H9 (cell line): ENCODE results near the gene WDR38. TPM values are rescaled to one million over a fixed set of nuclear protein-coding genes. Genes with fewer than 3 reads are reported as not detected.

ENCODE experiments used
- DNase-seq: peaks from one replicate; pipeline ENCODE4 v3.0.0-alpha.2; 2017
- H2AFZ ChIP-seq: one replicate; pipeline ENCODE4 v1.6.1; 2013; ENCODE audit warnings: mild to moderate bottlenecking, low read length, control low read depth, moderate library complexity
- H2AK5ac ChIP-seq: 2 replicates; pipeline ENCODE4 v1.6.1; 2013; ENCODE audit warnings: low read length, control low read depth, mixed read lengths; ENCODE audit not compliant: insufficient read length
- H2BK120ac ChIP-seq: one replicate; pipeline ENCODE4 v1.6.1; 2013; ENCODE audit warnings: low read depth, mild to moderate bottlenecking, low read length, control low read depth, inconsistent platforms; ENCODE audit not compliant: poor library complexity, severe bottlenecking
- H2BK12ac ChIP-seq: 2 replicates; pipeline ENCODE4 v1.6.1; 2013; ENCODE audit warnings: low read length, control low read depth, mixed read lengths, low read depth; ENCODE audit not compliant: insufficient read length
- H2BK15ac ChIP-seq: 2 replicates; pipeline ENCODE4 v1.6.1; 2013; ENCODE audit warnings: low read depth, low read length, control low read depth
- H2BK20ac ChIP-seq: one replicate; pipeline ENCODE4 v1.6.1; 2013; ENCODE audit warnings: low read depth, mild to moderate bottlenecking, low read length, control low read depth, inconsistent platforms; ENCODE audit not compliant: poor library complexity, severe bottlenecking
- H2BK5ac ChIP-seq: 2 replicates; pipeline ENCODE4 v1.6.1; 2013; ENCODE audit warnings: low read length, control low read depth, mixed read lengths; ENCODE audit not compliant: insufficient read length
- H3K14ac ChIP-seq: 2 replicates; pipeline ENCODE4 v1.6.1; 2013; ENCODE audit warnings: low read length, control low read depth; ENCODE audit not compliant: insufficient read depth
- H3K18ac ChIP-seq: 2 replicates; pipeline ENCODE4 v1.6.1; 2013; ENCODE audit warnings: low read depth, mild to moderate bottlenecking, mixed read lengths, low read length, control low read depth; ENCODE audit not compliant: insufficient read length
- H3K23ac ChIP-seq: 2 replicates; pipeline ENCODE4 v1.6.1; 2013; ENCODE audit warnings: low read length, control low read depth, mixed read lengths, low read depth; ENCODE audit not compliant: insufficient read length
- H3K23me2 ChIP-seq: 2 replicates; pipeline ENCODE4 v1.6.1; 2013; ENCODE audit warnings: low read depth, mild to moderate bottlenecking, mixed read lengths, low read length, control low read depth; ENCODE audit not compliant: insufficient read length, poor library complexity, severe bottlenecking
- H3K27ac ChIP-seq: 2 replicates; pipeline ENCODE4 v1.5.1; 2013; ENCODE audit warnings: low read length, control low read depth, mixed read lengths, low read depth; ENCODE audit not compliant: insufficient read length
- H3K27me3 ChIP-seq: 2 replicates; pipeline ENCODE4 v1.6.1; 2013; ENCODE audit warnings: low read length, control low read depth, inconsistent platforms; ENCODE audit not compliant: insufficient read depth
- H3K4ac ChIP-seq: 2 replicates; pipeline ENCODE4 v1.6.1; 2013; ENCODE audit warnings: low read depth, mild to moderate bottlenecking, control low read depth, inconsistent platforms, low read length, moderate library complexity
- H3K4me1 ChIP-seq: 2 replicates; pipeline ENCODE4 v1.6.1; 2013; ENCODE audit warnings: low read length, control low read depth, inconsistent platforms; ENCODE audit not compliant: insufficient read depth
- H3K4me2 ChIP-seq: 2 replicates; pipeline ENCODE4 v1.6.1; 2013; ENCODE audit warnings: low read length, control low read depth, mixed read lengths; ENCODE audit not compliant: insufficient read length, insufficient read depth
- H3K56ac ChIP-seq: 2 replicates; pipeline ENCODE4 v1.6.1; 2013; ENCODE audit warnings: low read depth, mild to moderate bottlenecking, mixed read lengths, low read length, control low read depth; ENCODE audit not compliant: insufficient read length
- H3K79me1 ChIP-seq: 2 replicates; pipeline ENCODE4 v1.6.1; 2013; ENCODE audit warnings: low read depth, mild to moderate bottlenecking, moderate library complexity, low read length, control low read depth, inconsistent platforms; ENCODE audit not compliant: insufficient read depth, poor library complexity, severe bottlenecking
- H3K79me2 ChIP-seq: 2 replicates; pipeline ENCODE4 v1.6.1; 2013; ENCODE audit warnings: low read length, control low read depth, inconsistent platforms; ENCODE audit not compliant: insufficient read depth
- H3K9ac ChIP-seq: 2 replicates; pipeline ENCODE4 v1.6.1; 2013; ENCODE audit warnings: low read length, control low read depth, mixed read lengths; ENCODE audit not compliant: insufficient read length; ENCODE audit errors: extremely low read depth
- H3K9me3 ChIP-seq: one replicate; pipeline ENCODE4 v1.6.1; 2013; ENCODE audit warnings: low read depth, low read length, inconsistent platforms; ENCODE audit not compliant: control insufficient read depth
- H3T11ph ChIP-seq: one replicate; pipeline ENCODE4 v1.6.1; 2013; ENCODE audit warnings: mild to moderate bottlenecking, low read length, control low read depth, inconsistent platforms
- H4K20me1 ChIP-seq: one replicate; pipeline ENCODE4 v1.6.1; 2013; ENCODE audit not compliant: control insufficient read depth, insufficient read length, insufficient read depth
- H4K5ac ChIP-seq: 2 replicates; pipeline ENCODE4 v1.6.1; 2013; ENCODE audit warnings: low read depth, mild to moderate bottlenecking, mixed read lengths, low read length, control low read depth; ENCODE audit not compliant: insufficient read length
- H4K8ac ChIP-seq: replicated peaks from 2 replicates; pipeline ENCODE4 v1.6.1; 2013; ENCODE audit warnings: low read length, control low read depth, mixed read lengths, low read depth; ENCODE audit not compliant: insufficient read length
- H4K91ac ChIP-seq: 2 replicates; pipeline ENCODE4 v1.6.1; 2013; ENCODE audit warnings: low read depth, mild to moderate bottlenecking, moderate library complexity, mixed read lengths, low read length, control low read depth; ENCODE audit not compliant: insufficient read length
- H3K27ac Mint-ChIP-seq, 3 experiments: 2 replicates in 2 of 3; 3 replicates in 1 of 3; pipeline ENCODE4 v1.8.0; 2020 to 2021; ENCODE audit warnings: mixed read lengths in 3 of 3, mild to moderate bottlenecking in 1 of 3, moderate library complexity in 1 of 3
- H3K27me3 Mint-ChIP-seq: 2 replicates; pipeline ENCODE4 v1.8.0; 2021; ENCODE audit warnings: low read depth, mild to moderate bottlenecking, moderate library complexity, mixed read lengths
- H3K36me3 Mint-ChIP-seq, 3 experiments: 2 replicates in 2 of 3; 3 replicates in 1 of 3; pipeline ENCODE4 v1.8.0; 2020 to 2021; ENCODE audit warnings: low read depth in 3 of 3, mixed read lengths in 3 of 3; ENCODE audit not compliant: insufficient read depth in 1 of 3
- H3K4me1 Mint-ChIP-seq, 2 experiments: 2 replicates each; pipeline ENCODE4 v1.8.0; 2020; ENCODE audit warnings: mixed read lengths in 2 of 2
- H3K4me3 Mint-ChIP-seq, 2 experiments: 2 replicates in 1 of 2; 3 replicates in 1 of 2; pipeline ENCODE4 v1.8.0; 2020 to 2021; ENCODE audit warnings: mild to moderate bottlenecking in 2 of 2, mixed read lengths in 2 of 2, moderate library complexity in 1 of 2
- H3K9me3 Mint-ChIP-seq, 2 experiments: 2 replicates in 1 of 2; 3 replicates in 1 of 2; pipeline ENCODE4 v1.8.0; 2020; ENCODE audit warnings: mild to moderate bottlenecking in 2 of 2, mixed read lengths in 2 of 2, moderate library complexity in 1 of 2
- WGBS: extraction: QIAGEN DNeasy Blood & Tissue Kit; methylation state at CpG from one replicate; pipeline ENCODE4 v1.1.7; 2013; ENCODE audit warnings: missing lambda C conversion rate, low lambda C conversion rate, mixed read lengths; ENCODE audit not compliant: insufficient read length; ENCODE audit errors: extremely low coverage; 5-methylcytosine and 5-hydroxymethylcytosine counted together
- total RNA-seq: library from RNA; stranded (reverse); gene quantifications from 2 replicates; pipeline ENCODE4 v1.2.1, GENCODE V29; 2021
- TF ChIP-seq, protein P1 (sequence below): fragments of 200-600 bp; sonication (generic); conservative IDR thresholded peaks from 3 replicates; pipeline ENCODE4 v1.8.0; 2021; ENCODE audit warnings: antibody characterized with exemption, mild to moderate bottlenecking

Gene WDR38
- total RNA-seq, 1 experiment from 2014 or later = not detected

DNA sequence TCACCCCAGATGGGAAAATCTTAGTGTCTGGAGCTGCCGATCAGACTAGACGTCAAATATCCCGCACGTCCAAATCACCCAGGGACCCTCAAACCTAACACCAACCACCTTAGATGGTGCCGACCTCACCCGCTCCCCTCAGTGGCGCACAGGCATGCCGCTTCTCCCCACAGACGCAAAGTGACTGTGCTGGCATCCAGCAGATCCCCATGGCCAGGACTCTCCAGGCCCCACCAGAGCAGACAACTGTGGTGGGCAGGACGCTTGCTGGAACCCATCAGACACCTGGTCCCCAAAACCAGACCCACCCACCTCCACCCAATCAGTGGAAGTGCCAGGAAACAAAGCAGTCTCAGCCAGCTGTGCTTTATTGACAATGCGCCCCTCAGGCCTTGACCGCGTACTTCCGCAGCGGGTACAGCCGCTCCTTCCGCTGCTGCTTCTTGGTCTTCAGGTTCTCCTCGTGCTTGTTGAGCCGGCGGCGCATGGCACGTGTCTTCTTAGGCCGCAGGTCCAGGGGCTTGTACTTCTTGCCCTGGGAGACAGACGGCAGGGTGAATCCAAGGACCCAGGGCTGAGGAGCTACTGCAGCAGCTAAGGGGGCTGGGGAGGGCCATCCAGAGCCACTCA is 4.4 kb downstream of the WDR38 start:
- Histone ChIP-seq H4K5ac (no peak overlapping the region), H2AFZ (no peak overlapping the region), H3K4me1 (peaks cover 5% of the 10 kb centered on the region; the same call in 1 of the 2 replicates), H3K79me1 (peaks cover 4% of the 10 kb centered on the region), H4K8ac (no peak overlapping the region), H2BK20ac (no peak overlapping the region), H2AK5ac (no peak overlapping the region), H3K9me3 (no peaks in the 10 kb centered on the region), H2BK15ac (no peak overlapping the region), H3K27ac (no peak overlapping the region), H2BK5ac (no peak overlapping the region), H3K27me3 (no peaks in the 10 kb centered on the region), H3K23me2 (peaks cover 15% of the 10 kb centered on the region), H3K56ac (no peak overlapping the region), H3K14ac (no peak overlapping the region), H4K91ac (no peak overlapping the region), H3K4ac (no peak overlapping the region), H2BK120ac (no peak overlapping the region), H4K20me1 (no peaks in the 10 kb centered on the region), H3K18ac (no peak overlapping the region), H3K79me2 (peaks cover 20% of the 10 kb centered on the region; the same call in 1 of the 2 replicates), H3K9ac (no peak overlapping the region), H3K4me2 (no peak overlapping the region), H3K23ac (no peak overlapping the region), H2BK12ac (no peak overlapping the region), H3T11ph (no peak overlapping the region)
- TF ChIP-seq, protein P1, sequence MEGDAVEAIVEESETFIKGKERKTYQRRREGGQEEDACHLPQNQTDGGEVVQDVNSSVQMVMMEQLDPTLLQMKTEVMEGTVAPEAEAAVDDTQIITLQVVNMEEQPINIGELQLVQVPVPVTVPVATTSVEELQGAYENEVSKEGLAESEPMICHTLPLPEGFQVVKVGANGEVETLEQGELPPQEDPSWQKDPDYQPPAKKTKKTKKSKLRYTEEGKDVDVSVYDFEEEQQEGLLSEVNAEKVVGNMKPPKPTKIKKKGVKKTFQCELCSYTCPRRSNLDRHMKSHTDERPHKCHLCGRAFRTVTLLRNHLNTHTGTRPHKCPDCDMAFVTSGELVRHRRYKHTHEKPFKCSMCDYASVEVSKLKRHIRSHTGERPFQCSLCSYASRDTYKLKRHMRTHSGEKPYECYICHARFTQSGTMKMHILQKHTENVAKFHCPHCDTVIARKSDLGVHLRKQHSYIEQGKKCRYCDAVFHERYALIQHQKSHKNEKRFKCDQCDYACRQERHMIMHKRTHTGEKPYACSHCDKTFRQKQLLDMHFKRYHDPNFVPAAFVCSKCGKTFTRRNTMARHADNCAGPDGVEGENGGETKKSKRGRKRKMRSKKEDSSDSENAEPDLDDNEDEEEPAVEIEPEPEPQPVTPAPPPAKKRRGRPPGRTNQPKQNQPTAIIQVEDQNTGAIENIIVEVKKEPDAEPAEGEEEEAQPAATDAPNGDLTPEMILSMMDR = no peak
- peaks cover 15 to 24% of the 10 kb centered on the region in 2 experiments for H3K4me1 Mint-ChIP-seq
- no peak for DNase-seq
- peaks cover 43 to 49% (median 44%) of the 10 kb centered on the region in 3 experiments for H3K36me3 Mint-ChIP-seq
- H3K27me3 Mint-ChIP-seq = no peaks in the 10 kb centered on the region; the same call in 1 of the 2 replicates
- H3K4me3 Mint-ChIP-seq = peak overlapping the region in 1 of 2 experiments; percentile 23; a peak in 2 of 5 replicates
- no CpG with 5 or more reads among the region's 24 CpGs for WGBS
- H3K27ac Mint-ChIP-seq = peak overlapping the region; percentile 55 to 78 (median 77); a peak in 6 of 7 replicates
- H3K9me3 Mint-ChIP-seq = no peaks in the 10 kb centered on the region; a peak in 1 of 5 replicates
